ENCODE measurements around the gene BTG1. TPM values are rescaled to one million over a fixed set of nuclear protein-coding genes. Genes with fewer than 3 reads are reported as not detected.

The BTG1 gene
- total RNA-seq, 1 experiment from 2014 or later = 26.7 TPM

DNA sequence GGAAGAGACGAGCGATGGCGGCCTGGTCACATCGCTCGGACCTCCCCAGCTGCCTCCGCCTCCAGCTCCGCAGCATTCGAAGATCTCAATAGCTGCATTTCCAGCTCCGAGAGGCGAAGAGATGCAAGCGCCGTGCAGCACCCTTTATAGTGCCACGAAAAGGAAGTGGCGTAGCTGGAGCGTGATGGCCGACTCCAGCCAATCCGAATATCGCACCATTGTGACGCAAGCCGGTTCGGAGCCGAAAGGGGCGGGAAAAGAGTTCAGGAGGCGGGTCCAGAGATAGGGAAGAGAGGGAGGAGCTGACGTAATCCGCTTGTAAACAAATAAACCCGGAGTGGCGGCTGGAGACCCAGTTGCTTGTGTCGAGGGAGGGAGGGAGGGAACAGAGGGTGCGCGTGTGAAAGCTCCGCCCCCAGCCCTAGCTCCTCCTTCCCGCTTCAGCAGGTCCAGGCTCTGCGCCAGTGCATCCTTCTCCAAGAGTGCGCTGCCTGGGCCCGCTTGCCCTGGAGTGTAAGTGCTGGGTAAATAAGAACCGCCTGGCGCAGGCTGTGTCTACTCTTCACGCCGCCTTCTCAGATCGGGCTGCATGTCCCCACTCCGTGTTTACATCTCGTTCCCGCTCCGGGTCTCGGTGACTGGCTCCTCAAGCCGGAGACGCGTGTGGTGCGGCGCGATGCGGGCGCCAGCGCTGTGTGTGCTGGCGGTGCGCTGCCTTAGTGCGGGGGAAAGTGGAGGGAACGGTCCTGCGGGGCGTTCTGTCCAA is at the start of gene BTG1 (continued):
- TF ChIP-seq JUN (CRISPR knock-in tag; IDR thresholded peaks at IDR 0.05) = 0 out of 2 replicates have a peak, but pooled peaks have one; percentile 48
- TF ChIP-seq RELA (CRISPR knock-in tag; IDR thresholded peaks at IDR 0.05; ENCODE audit: borderline replicate concordance) = no peak
- peak; percentile 56; the same call in 1 of the 2 replicates for TF ChIP-seq USF2 (CRISPR knock-in tag; IDR thresholded peaks at IDR 0.05)
- TF ChIP-seq SP1 (CRISPR knock-in tag; conservative IDR thresholded peaks at IDR 0.05) = peak; percentile 56
- TF ChIP-seq RORB (CRISPR knock-in tag; IDR thresholded peaks at IDR 0.05) = peak; percentile 66; the same call in 1 of the 2 replicates
- peak; percentile 27; the same call in 1 of the 2 replicates for TF ChIP-seq FOXP1 (CRISPR knock-in tag; IDR thresholded peaks at IDR 0.05; ENCODE audit: borderline replicate concordance)
- peak; percentile 89; the same call in 1 of the 2 replicates for TF ChIP-seq CREM (CRISPR knock-in tag; IDR thresholded peaks at IDR 0.05)
- peak; percentile 45 for TF ChIP-seq FOXK1 (CRISPR knock-in tag; IDR thresholded peaks at IDR 0.05)
- TF ChIP-seq AFF4 (CRISPR knock-in tag; IDR thresholded peaks at IDR 0.05; ENCODE audit: borderline replicate concordance) = 0 out of 2 replicates have a peak, but pooled peaks have one; percentile 66
- TF ChIP-seq NFYB (CRISPR knock-in tag; conservative IDR thresholded peaks at IDR 0.05; ENCODE audit: low read depth) = peak; percentile 50
- no peak for TF ChIP-seq OVOL2 (CRISPR knock-in tag; IDR thresholded peaks at IDR 0.05; ENCODE audit: borderline replicate concordance)
- TF ChIP-seq TEAD1 (CRISPR knock-in tag; IDR thresholded peaks at IDR 0.05) = peak; percentile 77
- 0 out of 2 replicates have a peak, but pooled peaks have one; percentile 12 for TF ChIP-seq SMAD4 (CRISPR knock-in tag; IDR thresholded peaks at IDR 0.05)
- TF ChIP-seq KAT7 (CRISPR knock-in tag; IDR thresholded peaks at IDR 0.05; ENCODE audit: borderline replicate concordance) = 0 out of 2 replicates have a peak, but pooled peaks have one; percentile 42
- no peak for TF ChIP-seq CBFB (CRISPR knock-in tag; IDR thresholded peaks at IDR 0.05; ENCODE audit: low read depth)
- no peak for TF ChIP-seq NR3C1 (CRISPR knock-in tag; conservative IDR thresholded peaks at IDR 0.05; ENCODE audit: low read depth)
- TF ChIP-seq EMX1 (CRISPR knock-in tag; IDR thresholded peaks at IDR 0.05) = no peak
- peak; percentile 76; the same call in 1 of the 2 replicates for TF ChIP-seq SMAD3 (CRISPR knock-in tag; IDR thresholded peaks at IDR 0.05; ENCODE audit: borderline replicate concordance)

- ATAC-seq = no peak
- Mint-ChIP-seq H3K27ac (no peak overlapping the region), H3K27me3 (ENCODE audit: low read depth) (no peaks in the 10 kb centered on the region), H3K4me3 (no peak overlapping the region), H3K36me3 (peaks cover 6% of the 10 kb centered on the region; the same call in 1 of the 2 replicates), H3K4me1 (peaks cover 14% of the 10 kb centered on the region), H3K9me3 (peaks cover 15% of the 10 kb centered on the region)
- ChIA-PET CTCF (interaction anchor here (0.7 kb wide), 1 partner anchor 13 kb away, joined by 3 read pairs; no protein-coding TSS in a partner anchor), POLR2A (interaction anchor here (1.0 kb wide), 1 partner anchor 49 kb away, joined by 3 read pairs; the partner anchor contains the start of gene BTG1)
- no peak for DNase-seq (ENCODE audit: low spot score)
- TF ChIP-seq ERG (CRISPR knock-in tag; IDR thresholded peaks at IDR 0.05) = no peak
- no peak for TF ChIP-seq PREB (CRISPR knock-in tag; IDR thresholded peaks at IDR 0.05; ENCODE audit: borderline replicate concordance)
- no peak for TF ChIP-seq SMAD4 (CRISPR knock-in tag; IDR thresholded peaks at IDR 0.05)
- TF ChIP-seq, protein P1, sequence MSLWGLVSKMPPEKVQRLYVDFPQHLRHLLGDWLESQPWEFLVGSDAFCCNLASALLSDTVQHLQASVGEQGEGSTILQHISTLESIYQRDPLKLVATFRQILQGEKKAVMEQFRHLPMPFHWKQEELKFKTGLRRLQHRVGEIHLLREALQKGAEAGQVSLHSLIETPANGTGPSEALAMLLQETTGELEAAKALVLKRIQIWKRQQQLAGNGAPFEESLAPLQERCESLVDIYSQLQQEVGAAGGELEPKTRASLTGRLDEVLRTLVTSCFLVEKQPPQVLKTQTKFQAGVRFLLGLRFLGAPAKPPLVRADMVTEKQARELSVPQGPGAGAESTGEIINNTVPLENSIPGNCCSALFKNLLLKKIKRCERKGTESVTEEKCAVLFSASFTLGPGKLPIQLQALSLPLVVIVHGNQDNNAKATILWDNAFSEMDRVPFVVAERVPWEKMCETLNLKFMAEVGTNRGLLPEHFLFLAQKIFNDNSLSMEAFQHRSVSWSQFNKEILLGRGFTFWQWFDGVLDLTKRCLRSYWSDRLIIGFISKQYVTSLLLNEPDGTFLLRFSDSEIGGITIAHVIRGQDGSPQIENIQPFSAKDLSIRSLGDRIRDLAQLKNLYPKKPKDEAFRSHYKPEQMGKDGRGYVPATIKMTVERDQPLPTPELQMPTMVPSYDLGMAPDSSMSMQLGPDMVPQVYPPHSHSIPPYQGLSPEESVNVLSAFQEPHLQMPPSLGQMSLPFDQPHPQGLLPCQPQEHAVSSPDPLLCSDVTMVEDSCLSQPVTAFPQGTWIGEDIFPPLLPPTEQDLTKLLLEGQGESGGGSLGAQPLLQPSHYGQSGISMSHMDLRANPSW (CRISPR knock-in tag; conservative IDR thresholded peaks at IDR 0.05; ENCODE audit: low read depth) = no peak
- TF ChIP-seq SP1 (CRISPR knock-in tag; conservative IDR thresholded peaks at IDR 0.05) = no peak
- no peak for TF ChIP-seq ATF1 (CRISPR knock-in tag; IDR thresholded peaks at IDR 0.05)
- no peak for TF ChIP-seq NR2C2 (CRISPR knock-in tag; IDR thresholded peaks at IDR 0.05)
- no peak for TF ChIP-seq ZMAT4 (CRISPR knock-in tag; IDR thresholded peaks at IDR 0.05)
- no peak for TF ChIP-seq CBFB (CRISPR knock-in tag; IDR thresholded peaks at IDR 0.05; ENCODE audit: low read depth)
- TF ChIP-seq IRF1 (CRISPR knock-in tag; IDR thresholded peaks at IDR 0.05) = no peak
These were observed 48.9 kb upstream of the BTG1 start for GRCh38 chr12:92194561-92194960.
